ENCODE results near the gene COL7A1.

The COL7A1 gene

DNA sequence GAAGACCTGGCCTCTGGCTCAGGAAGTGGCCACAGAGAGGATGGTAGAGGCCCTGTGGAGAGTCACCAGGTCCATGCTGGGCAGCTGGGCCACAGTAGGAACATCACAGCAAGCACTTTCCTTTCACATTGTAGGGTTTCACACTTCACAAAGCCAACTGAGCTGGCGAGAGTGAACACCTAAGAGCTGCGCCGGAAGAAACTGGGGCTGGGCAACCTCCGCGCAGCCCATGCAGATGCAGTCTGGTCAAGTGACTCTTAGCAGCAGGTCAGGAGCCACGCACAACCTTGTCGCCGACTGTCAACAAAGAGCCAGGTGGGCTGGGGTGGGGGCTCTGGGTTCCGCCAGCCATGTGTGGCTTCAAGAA lies 75.9 kb downstream of the COL7A1 start:
- Histone ChIP-seq H3K36me3 (ENCODE audit: insufficient read depth, insufficient read length, low read length) (peaks cover 17% of the 10 kb centered on the region), H3K4me1 (ENCODE audit: insufficient read depth, insufficient read length) (no peaks in the 10 kb centered on the region), H3K27me3 (ENCODE audit: insufficient read depth, insufficient read length) (no peaks in the 10 kb centered on the region), H3K9ac (ENCODE audit: insufficient read length, low read depth) (no peak overlapping the region), H3K4me3 (ENCODE audit: insufficient read length, low read depth) (no peak overlapping the region), H3K9me3 (ENCODE audit: insufficient read depth, low read length) (no peaks in the 10 kb centered on the region)
- DNase-seq (ENCODE audit: low read depth, low spot score): no peak
- no peak for TF ChIP-seq ZNF274 (IDR thresholded peaks at IDR 0.05; ENCODE audit: low read depth, low read length)
- TF ChIP-seq SUZ12 (IDR thresholded peaks at IDR 0.05; ENCODE audit: extremely low read depth, insufficient read depth, insufficient read length): no peak
- TF ChIP-seq YY1 (IDR thresholded peaks at IDR 0.05; ENCODE audit: insufficient read depth, insufficient read length): no peak

GRCh38 chr3:48518638-48519276 lies 76.4 kb downstream of the COL7A1 start:
- Histone ChIP-seq H3K36me3 (ENCODE audit: insufficient read depth, insufficient read length, low read length) (peaks cover 14% of the 10 kb centered on the region), H3K9ac (ENCODE audit: insufficient read length, low read depth) (no peak overlapping the region), H3K4me3 (ENCODE audit: insufficient read length, low read depth) (no peak overlapping the region), H3K27me3 (ENCODE audit: insufficient read depth, insufficient read length) (no peaks in the 10 kb centered on the region), H3K4me1 (ENCODE audit: insufficient read depth, insufficient read length) (no peaks in the 10 kb centered on the region), H3K9me3 (ENCODE audit: insufficient read depth, low read length) (no peaks in the 10 kb centered on the region)
- no peak for DNase-seq (ENCODE audit: low read depth, low spot score)
- TF ChIP-seq ZNF274 (IDR thresholded peaks at IDR 0.05; ENCODE audit: low read depth, low read length): no peak
- no peak for TF ChIP-seq SUZ12 (IDR thresholded peaks at IDR 0.05; ENCODE audit: extremely low read depth, insufficient read depth, insufficient read length)
- no peak for TF ChIP-seq YY1 (IDR thresholded peaks at IDR 0.05; ENCODE audit: insufficient read depth, insufficient read length)

DNA sequence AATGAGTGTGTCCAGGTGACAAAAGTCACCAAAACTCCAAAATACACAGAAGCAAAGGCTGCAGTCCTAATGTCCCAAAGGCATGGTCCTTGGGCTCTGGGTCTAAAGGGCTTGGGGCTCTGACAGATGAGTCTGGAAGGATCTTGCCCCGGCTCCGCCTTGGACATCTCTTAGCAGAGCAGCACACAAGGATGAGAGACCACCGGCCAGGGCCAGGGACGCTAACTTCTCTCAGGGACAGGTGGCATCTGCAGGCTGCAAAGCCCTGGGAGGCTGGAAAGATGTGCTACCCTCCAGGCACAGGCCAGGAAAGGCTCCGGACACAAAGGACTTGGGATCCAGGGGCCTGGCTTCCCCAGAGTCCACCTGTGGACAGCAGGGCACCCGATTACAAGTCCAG lies 77.1 kb downstream of the COL7A1 start:
- Histone ChIP-seq H3K9ac (ENCODE audit: insufficient read length, low read depth) (no peak overlapping the region), H3K9me3 (ENCODE audit: insufficient read depth, low read length) (no peaks in the 10 kb centered on the region), H3K27me3 (ENCODE audit: insufficient read depth, insufficient read length) (no peaks in the 10 kb centered on the region), H3K4me1 (ENCODE audit: insufficient read depth, insufficient read length) (no peaks in the 10 kb centered on the region), H3K4me3 (ENCODE audit: insufficient read length, low read depth) (no peak overlapping the region), H3K36me3 (ENCODE audit: insufficient read depth, insufficient read length, low read length) (peaks cover 9% of the 10 kb centered on the region)
- TF ChIP-seq SUZ12 (IDR thresholded peaks at IDR 0.05; ENCODE audit: extremely low read depth, insufficient read depth, insufficient read length) (no peak), YY1 (IDR thresholded peaks at IDR 0.05; ENCODE audit: insufficient read depth, insufficient read length) (no peak), ZNF274 (IDR thresholded peaks at IDR 0.05; ENCODE audit: low read depth, low read length) (no peak)
- DNase-seq (ENCODE audit: low read depth, low spot score): no peak

DNA sequence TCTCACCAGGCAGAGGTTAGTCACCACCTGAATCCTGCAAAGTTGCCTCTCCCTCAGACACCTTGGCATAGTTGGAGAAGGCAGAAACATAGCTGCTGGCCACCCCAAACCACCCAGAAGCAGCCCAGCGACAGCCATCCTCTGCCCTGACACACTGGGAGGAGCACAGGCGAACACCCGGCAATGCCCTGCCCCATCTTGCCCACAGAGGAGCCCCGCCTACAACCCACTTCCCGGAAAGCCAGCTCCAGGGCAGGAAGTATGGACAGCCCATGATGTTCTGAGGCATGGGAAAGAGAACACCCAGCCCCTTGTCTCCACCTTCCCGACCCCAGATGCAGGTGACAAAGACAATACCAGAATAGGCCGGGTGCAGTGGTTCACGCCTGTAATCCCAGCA lies 78.6 kb downstream of the COL7A1 start:
- H3K4me1 ChIP-seq (ENCODE audit: insufficient read depth, insufficient read length): no peaks in the 10 kb centered on the region
- peaks cover 9% of the 10 kb centered on the region for H3K36me3 ChIP-seq (ENCODE audit: insufficient read depth, insufficient read length, low read length)
- no peak for DNase-seq (ENCODE audit: low read depth, low spot score)
- no peak overlapping the region for H3K9ac ChIP-seq (ENCODE audit: insufficient read length, low read depth)
- H3K4me3 ChIP-seq (ENCODE audit: insufficient read length, low read depth): no peak overlapping the region
- no peak for TF ChIP-seq ZNF274 (IDR thresholded peaks at IDR 0.05; ENCODE audit: low read depth, low read length)
- TF ChIP-seq YY1 (IDR thresholded peaks at IDR 0.05; ENCODE audit: insufficient read depth, insufficient read length): no peak
- TF ChIP-seq SUZ12 (IDR thresholded peaks at IDR 0.05; ENCODE audit: extremely low read depth, insufficient read depth, insufficient read length): no peak
- no peaks in the 10 kb centered on the region for H3K27me3 ChIP-seq (ENCODE audit: insufficient read depth, insufficient read length)
- H3K9me3 ChIP-seq (ENCODE audit: insufficient read depth, low read length): no peaks in the 10 kb centered on the region

- H3K4me3 ChIP-seq (ENCODE audit: insufficient read length, low read depth): no peak overlapping the region
- H3K27me3 ChIP-seq (ENCODE audit: insufficient read depth, insufficient read length): no peaks in the 10 kb centered on the region
- peaks cover 5% of the 10 kb centered on the region for H3K36me3 ChIP-seq (ENCODE audit: insufficient read depth, insufficient read length, low read length)
- DNase-seq (ENCODE audit: low read depth, low spot score): no peak
- TF ChIP-seq SUZ12 (IDR thresholded peaks at IDR 0.05; ENCODE audit: extremely low read depth, insufficient read depth, insufficient read length) (no peak), YY1 (IDR thresholded peaks at IDR 0.05; ENCODE audit: insufficient read depth, insufficient read length) (no peak), ZNF274 (IDR thresholded peaks at IDR 0.05; ENCODE audit: low read depth, low read length) (no peak)
- H3K4me1 ChIP-seq (ENCODE audit: insufficient read depth, insufficient read length): peaks cover 2% of the 10 kb centered on the region
- H3K9me3 ChIP-seq (ENCODE audit: insufficient read depth, low read length): no peaks in the 10 kb centered on the region
- H3K9ac ChIP-seq (ENCODE audit: insufficient read length, low read depth): no peak overlapping the region
Measured at GRCh38 chr3:48514431-48515227, 80.5 kb downstream of the COL7A1 start.
